ENCODE data around the gene MME. TPM values are rescaled to one million over a fixed set of nuclear protein-coding genes. Genes with fewer than 3 reads are reported as not detected.
A peak's percentile ranks its signal among the peaks of the same experiment; 100 is the strongest.

The MME gene
- total RNA-seq, 4 donors from 2014 or later = 0.27 to 6.2 (median 3.8) TPM

DNA sequence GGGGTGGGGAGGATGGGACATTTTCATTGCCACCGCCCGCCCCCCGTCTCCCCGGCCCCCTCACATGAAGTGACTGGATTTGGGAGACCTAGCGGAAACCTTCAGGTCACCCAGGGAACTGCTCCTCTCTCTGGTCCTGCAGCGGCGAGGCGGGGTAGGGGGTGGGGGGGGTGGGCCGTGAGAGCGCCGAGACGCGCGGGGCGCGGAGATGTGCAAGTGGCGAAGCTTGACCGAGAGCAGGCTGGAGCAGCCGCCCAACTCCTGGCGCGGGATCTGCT lies 712 bp upstream of the MME start:
- DNase-seq = no peak
- H3K4me1 ChIP-seq = peaks cover 4 to 20% (median 11%) of the 10 kb centered on the region in 3 donors
- peaks cover 0 to 51% (median 0%) of the 10 kb centered on the region in 4 donors for H3K27me3 ChIP-seq
- H3K9me3 ChIP-seq = peaks cover 0 to 2% (median 0%) of the 10 kb centered on the region in 3 donors
- TF ChIP-seq, protein P1, sequence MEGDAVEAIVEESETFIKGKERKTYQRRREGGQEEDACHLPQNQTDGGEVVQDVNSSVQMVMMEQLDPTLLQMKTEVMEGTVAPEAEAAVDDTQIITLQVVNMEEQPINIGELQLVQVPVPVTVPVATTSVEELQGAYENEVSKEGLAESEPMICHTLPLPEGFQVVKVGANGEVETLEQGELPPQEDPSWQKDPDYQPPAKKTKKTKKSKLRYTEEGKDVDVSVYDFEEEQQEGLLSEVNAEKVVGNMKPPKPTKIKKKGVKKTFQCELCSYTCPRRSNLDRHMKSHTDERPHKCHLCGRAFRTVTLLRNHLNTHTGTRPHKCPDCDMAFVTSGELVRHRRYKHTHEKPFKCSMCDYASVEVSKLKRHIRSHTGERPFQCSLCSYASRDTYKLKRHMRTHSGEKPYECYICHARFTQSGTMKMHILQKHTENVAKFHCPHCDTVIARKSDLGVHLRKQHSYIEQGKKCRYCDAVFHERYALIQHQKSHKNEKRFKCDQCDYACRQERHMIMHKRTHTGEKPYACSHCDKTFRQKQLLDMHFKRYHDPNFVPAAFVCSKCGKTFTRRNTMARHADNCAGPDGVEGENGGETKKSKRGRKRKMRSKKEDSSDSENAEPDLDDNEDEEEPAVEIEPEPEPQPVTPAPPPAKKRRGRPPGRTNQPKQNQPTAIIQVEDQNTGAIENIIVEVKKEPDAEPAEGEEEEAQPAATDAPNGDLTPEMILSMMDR (IDR thresholded peaks at IDR 0.05) = no peak
- TF ChIP-seq POLR2A (IDR thresholded peaks at IDR 0.05) = no peak
- no peak overlapping the region for H3K27ac ChIP-seq
- peak overlapping the region; percentile 13 to 62 (median 40) for H3K4me3 ChIP-seq
- intact Hi-C loops (cut with DNase I) = no loop called here
- WGBS, 2 donors = no CpG with 5 or more reads among the region's 21 CpGs
- H3K36me3 ChIP-seq = no peaks in the 10 kb centered on the region

- no peak overlapping the region for H3K27ac ChIP-seq
- peak overlapping the region in 2 of 4 donors; percentile 48 to 62 for H3K4me3 ChIP-seq
- no peak for DNase-seq
Observed at GRCh38 chr3:155080692-155081091, 573 bp downstream of the MME start.

GRCh38 chr3:155083313-155083905 lies 3.3 kb downstream of the MME start:
- TF ChIP-seq POLR2A (IDR thresholded peaks at IDR 0.05) = no peak
- TF ChIP-seq, protein P1 (IDR thresholded peaks at IDR 0.05) = no peak
- 37% methylated on average over 2 of the region's 2 CpGs for WGBS, 2 donors
- Histone ChIP-seq H3K36me3 (no peaks in the 10 kb centered on the region), H3K9me3 (no peaks in the 10 kb centered on the region), H3K4me3 (no peak overlapping the region), H3K4me1 (peaks cover 4 to 20% (median 11%) of the 10 kb centered on the region in 3 donors), H3K27ac (no peak overlapping the region), H3K27me3 (peaks cover 0 to 46% (median 0%) of the 10 kb centered on the region in 4 donors)
- intact Hi-C loops (cut with DNase I) = no loop called here
- DNase-seq = no peak

More at GRCh38 chr3:155080692-155081091, 573 bp downstream of the MME start:
- intact Hi-C loops (cut with DNase I) = no loop called here
- TF ChIP-seq, protein P1 (IDR thresholded peaks at IDR 0.05) = no peak
- no peak for TF ChIP-seq POLR2A (IDR thresholded peaks at IDR 0.05)
- H3K36me3 ChIP-seq = no peaks in the 10 kb centered on the region
- WGBS, 2 donors = 50 to 54% methylated on average over 8 of the region's 8 CpGs
- peaks cover 4 to 20% (median 11%) of the 10 kb centered on the region in 3 donors for H3K4me1 ChIP-seq
- peaks cover 0 to 55% (median 0%) of the 10 kb centered on the region in 4 donors for H3K27me3 ChIP-seq
- no peaks in the 10 kb centered on the region for H3K9me3 ChIP-seq

DNA sequence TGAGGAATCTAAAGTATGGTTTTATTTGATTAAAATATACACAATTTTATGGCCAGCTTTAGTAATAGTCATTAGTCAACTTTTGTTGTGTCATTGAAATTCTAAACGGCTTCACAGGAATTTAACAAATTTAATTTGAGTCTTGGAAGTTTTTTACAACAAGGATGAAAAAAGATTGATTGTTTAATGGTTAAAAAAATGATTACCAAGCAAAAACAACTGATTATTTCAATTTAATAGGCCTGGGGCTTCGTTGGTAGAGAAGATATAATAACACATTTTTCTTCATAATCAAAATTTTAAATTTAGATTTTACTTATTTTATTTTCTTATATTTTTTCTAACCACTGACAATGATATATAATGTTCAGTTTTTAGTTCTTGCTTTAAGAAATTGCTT lies 4.4 kb downstream of the MME start:
- Histone ChIP-seq H3K27me3 (peaks cover 0 to 35% (median 0%) of the 10 kb centered on the region in 4 donors), H3K4me1 (peaks cover 4 to 10% (median 6%) of the 10 kb centered on the region in 3 donors), H3K4me3 (no peak overlapping the region), H3K36me3 (no peaks in the 10 kb centered on the region), H3K27ac (no peak overlapping the region), H3K9me3 (no peaks in the 10 kb centered on the region)
- WGBS, 2 donors = 20 to 24% methylated on average over 2 of the region's 2 CpGs
- DNase-seq = no peak
- intact Hi-C loops (cut with DNase I) = no loop called here
- no peak for TF ChIP-seq POLR2A (IDR thresholded peaks at IDR 0.05)
- TF ChIP-seq, protein P1 (IDR thresholded peaks at IDR 0.05) = no peak

DNA sequence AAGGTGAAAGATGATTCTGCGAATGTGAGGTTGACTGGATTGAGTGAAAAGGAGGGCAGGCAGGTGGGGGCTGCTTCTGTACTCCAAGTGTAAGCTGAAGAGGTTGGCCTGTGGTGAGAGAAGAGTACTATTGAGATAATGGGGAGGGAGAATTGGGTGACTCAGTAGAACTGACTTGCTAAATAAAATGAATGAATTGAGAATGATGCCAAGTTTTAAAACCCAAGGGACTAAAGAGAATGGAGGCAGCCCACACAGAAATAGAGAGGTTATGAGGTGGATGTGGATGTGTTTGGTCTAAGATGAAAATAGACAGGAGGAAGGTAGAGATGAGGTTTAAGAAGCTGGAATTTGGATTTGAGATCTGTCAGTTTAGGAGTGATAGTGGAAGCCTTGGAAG lies 5.9 kb downstream of the MME start:
- Histone ChIP-seq H3K27me3 (peaks cover 0 to 20% (median 0%) of the 10 kb centered on the region in 4 donors), H3K36me3 (no peaks in the 10 kb centered on the region), H3K4me3 (no peak overlapping the region), H3K4me1 (no peaks in the 10 kb centered on the region), H3K9me3 (no peaks in the 10 kb centered on the region), H3K27ac (no peak overlapping the region)
- WGBS, 2 donors = 81 to 90% methylated on average over 1 of the region's 1 CpG
- no peak for TF ChIP-seq POLR2A (IDR thresholded peaks at IDR 0.05)
- TF ChIP-seq, protein P1 (IDR thresholded peaks at IDR 0.05) = no peak
- intact Hi-C loops (cut with DNase I) = no loop called here
- no peak for DNase-seq
